ENCODE data around the gene STRC.

The STRC gene

DNA sequence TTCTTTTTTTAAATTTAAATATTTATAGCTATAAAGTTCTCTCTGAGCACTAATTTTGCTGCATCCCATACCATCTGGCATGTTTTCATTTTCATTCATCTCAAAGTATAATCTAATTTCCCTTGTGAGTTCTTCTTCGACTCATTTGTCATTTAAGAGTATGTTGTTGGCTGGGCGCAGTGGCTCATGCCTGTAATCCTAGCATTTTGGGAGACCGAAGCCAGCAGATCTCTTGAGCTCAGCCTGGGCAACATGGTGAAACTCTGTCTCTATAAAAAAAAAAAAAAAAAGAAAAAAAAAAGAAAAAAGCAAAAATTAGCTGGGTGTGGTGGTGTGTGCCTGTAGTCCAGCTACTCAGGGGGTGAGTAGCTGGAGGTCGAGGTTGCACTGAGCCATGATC is 66.3 kb downstream of the STRC start:
- Mint-ChIP-seq H3K36me3 (ENCODE audit: low read depth) (peaks cover 23% of the 10 kb centered on the region), H3K4me1 (no peaks in the 10 kb centered on the region), H3K9me3 (peaks cover 3% of the 10 kb centered on the region), H3K4me3 (no peak overlapping the region), H3K27me3 (ENCODE audit: low read depth) (peaks cover 3% of the 10 kb centered on the region), H3K27ac (no peak overlapping the region)
- TF ChIP-seq, protein P1, sequence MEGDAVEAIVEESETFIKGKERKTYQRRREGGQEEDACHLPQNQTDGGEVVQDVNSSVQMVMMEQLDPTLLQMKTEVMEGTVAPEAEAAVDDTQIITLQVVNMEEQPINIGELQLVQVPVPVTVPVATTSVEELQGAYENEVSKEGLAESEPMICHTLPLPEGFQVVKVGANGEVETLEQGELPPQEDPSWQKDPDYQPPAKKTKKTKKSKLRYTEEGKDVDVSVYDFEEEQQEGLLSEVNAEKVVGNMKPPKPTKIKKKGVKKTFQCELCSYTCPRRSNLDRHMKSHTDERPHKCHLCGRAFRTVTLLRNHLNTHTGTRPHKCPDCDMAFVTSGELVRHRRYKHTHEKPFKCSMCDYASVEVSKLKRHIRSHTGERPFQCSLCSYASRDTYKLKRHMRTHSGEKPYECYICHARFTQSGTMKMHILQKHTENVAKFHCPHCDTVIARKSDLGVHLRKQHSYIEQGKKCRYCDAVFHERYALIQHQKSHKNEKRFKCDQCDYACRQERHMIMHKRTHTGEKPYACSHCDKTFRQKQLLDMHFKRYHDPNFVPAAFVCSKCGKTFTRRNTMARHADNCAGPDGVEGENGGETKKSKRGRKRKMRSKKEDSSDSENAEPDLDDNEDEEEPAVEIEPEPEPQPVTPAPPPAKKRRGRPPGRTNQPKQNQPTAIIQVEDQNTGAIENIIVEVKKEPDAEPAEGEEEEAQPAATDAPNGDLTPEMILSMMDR (IDR thresholded peaks at IDR 0.05; ENCODE audit: unreplicated experiment in 3 of 3): no peak

DNA sequence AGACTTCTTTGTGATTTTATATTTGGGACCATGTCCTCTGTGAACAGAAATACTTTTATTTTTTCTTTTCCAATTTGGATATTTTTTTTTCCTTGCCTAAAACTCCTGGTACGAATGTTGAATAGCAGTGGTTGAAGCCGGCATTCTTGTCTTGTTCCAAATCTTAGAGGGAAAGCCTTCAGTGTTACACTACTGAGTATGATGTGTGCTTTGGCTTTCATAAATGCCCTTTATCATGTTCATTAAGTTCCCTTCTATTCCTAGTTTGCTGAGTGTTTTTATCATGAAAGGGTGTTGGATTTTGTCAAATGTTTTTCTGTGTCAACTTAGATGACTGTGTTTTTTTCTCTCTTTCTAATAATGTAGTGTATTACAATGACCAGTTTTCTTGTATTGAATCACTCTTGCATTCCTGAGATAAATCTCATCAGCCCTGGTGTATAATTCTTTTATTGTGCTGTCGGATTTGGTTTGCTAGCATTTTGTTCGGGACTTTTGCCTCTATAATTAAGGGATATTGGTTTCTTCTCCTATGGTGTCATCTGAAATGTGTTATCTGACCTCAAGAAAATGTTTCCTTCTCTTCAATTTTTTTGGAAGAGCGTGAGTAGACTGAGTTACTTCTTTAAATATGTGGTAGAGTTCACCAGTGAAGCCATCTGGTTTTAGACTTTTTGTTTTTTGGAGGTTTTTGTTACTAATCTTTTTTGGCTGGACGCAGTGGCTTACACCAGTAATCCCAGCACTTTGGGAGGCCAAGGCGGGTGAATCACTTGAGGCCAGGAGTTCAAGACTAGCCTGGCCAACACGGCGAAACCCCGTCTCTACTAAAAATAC is 67.9 kb downstream of the STRC start:
- no peak overlapping the region for H3K27ac Mint-ChIP-seq
- peaks cover 36% of the 10 kb centered on the region for H3K36me3 Mint-ChIP-seq (ENCODE audit: low read depth)
- peaks cover 3% of the 10 kb centered on the region for H3K27me3 Mint-ChIP-seq (ENCODE audit: low read depth)
- no peaks in the 10 kb centered on the region for H3K4me1 Mint-ChIP-seq
- peaks cover 8% of the 10 kb centered on the region for H3K9me3 Mint-ChIP-seq
- H3K4me3 Mint-ChIP-seq: no peak overlapping the region
- TF ChIP-seq, protein P1 (IDR thresholded peaks at IDR 0.05; ENCODE audit: unreplicated experiment in 3 of 3): no peak

Measured in nephron (organoid).